ENCODE measurements around the gene YY1.

YY1 gene

DNA sequence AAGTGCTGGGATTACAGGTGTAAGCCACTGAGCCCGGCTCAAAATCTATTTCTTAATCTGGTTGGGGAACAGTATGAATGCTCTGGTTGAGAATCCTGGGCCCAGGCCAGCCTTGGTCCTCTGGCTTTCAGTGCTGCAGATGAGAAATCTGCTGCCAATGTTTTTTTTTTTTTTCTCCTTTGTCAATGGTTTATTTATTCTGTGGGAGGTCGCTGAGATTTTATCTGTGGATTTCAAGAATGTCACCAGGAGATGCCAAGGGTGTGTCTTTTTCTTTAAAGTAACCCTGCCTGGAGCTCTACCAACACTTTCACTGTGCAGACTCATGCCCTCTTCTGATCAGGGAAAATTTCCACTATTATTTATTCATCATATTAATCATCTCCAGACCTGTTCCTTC is 63.7 kb downstream of the YY1 start:
- TF ChIP-seq ZFP30 (CRISPR knock-in tag; IDR thresholded peaks at IDR 0.05) (no peak), ZNF565 (CRISPR knock-in tag; conservative IDR thresholded peaks at IDR 0.05; ENCODE audit: low read depth) (no peak), OSR1 (CRISPR knock-in tag; IDR thresholded peaks at IDR 0.05) (no peak), SNAI2 (CRISPR knock-in tag; IDR thresholded peaks at IDR 0.05) (no peak), ZC3H10 (CRISPR knock-in tag; IDR thresholded peaks at IDR 0.05) (no peak), ZFP3 (CRISPR knock-in tag; IDR thresholded peaks at IDR 0.05) (no peak), ESRRG (CRISPR knock-in tag; IDR thresholded peaks at IDR 0.05) (no peak), RARB (CRISPR knock-in tag; IDR thresholded peaks at IDR 0.05) (no peak), TCF4 (CRISPR knock-in tag; IDR thresholded peaks at IDR 0.05; ENCODE audit: borderline replicate concordance) (no peak), GLIS3 (CRISPR knock-in tag; IDR thresholded peaks at IDR 0.05) (no peak), CSDC2 (CRISPR knock-in tag; IDR thresholded peaks at IDR 0.05) (no peak), BACH2 (CRISPR knock-in tag; IDR thresholded peaks at IDR 0.05; ENCODE audit: borderline replicate concordance) (no peak), PPARA (CRISPR knock-in tag; IDR thresholded peaks at IDR 0.05; ENCODE audit: borderline replicate concordance) (no peak)
- TF ChIP-seq, protein P1, sequence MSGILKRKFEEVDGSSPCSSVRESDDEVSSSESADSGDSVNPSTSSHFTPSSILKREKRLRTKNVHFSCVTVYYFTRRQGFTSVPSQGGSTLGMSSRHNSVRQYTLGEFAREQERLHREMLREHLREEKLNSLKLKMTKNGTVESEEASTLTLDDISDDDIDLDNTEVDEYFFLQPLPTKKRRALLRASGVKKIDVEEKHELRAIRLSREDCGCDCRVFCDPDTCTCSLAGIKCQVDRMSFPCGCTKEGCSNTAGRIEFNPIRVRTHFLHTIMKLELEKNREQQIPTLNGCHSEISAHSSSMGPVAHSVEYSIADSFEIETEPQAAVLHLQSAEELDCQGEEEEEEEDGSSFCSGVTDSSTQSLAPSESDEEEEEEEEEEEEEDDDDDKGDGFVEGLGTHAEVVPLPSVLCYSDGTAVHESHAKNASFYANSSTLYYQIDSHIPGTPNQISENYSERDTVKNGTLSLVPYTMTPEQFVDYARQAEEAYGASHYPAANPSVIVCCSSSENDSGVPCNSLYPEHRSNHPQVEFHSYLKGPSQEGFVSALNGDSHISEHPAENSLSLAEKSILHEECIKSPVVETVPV (CRISPR knock-in tag; IDR thresholded peaks at IDR 0.05) = no peak
- TF ChIP-seq, protein P2, sequence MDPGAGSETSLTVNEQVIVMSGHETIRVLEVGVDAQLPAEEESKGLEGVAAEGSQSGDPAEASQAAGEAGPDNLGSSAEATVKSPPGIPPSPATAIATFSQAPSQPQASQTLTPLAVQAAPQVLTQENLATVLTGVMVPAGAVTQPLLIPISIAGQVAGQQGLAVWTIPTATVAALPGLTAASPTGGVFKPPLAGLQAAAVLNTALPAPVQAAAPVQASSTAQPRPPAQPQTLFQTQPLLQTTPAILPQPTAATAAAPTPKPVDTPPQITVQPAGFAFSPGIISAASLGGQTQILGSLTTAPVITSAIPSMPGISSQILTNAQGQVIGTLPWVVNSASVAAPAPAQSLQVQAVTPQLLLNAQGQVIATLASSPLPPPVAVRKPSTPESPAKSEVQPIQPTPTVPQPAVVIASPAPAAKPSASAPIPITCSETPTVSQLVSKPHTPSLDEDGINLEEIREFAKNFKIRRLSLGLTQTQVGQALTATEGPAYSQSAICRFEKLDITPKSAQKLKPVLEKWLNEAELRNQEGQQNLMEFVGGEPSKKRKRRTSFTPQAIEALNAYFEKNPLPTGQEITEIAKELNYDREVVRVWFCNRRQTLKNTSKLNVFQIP (CRISPR knock-in tag; IDR thresholded peaks at IDR 0.05; ENCODE audit: borderline replicate concordance, low read depth) = no peak
- ATAC-seq = no peak

DNA sequence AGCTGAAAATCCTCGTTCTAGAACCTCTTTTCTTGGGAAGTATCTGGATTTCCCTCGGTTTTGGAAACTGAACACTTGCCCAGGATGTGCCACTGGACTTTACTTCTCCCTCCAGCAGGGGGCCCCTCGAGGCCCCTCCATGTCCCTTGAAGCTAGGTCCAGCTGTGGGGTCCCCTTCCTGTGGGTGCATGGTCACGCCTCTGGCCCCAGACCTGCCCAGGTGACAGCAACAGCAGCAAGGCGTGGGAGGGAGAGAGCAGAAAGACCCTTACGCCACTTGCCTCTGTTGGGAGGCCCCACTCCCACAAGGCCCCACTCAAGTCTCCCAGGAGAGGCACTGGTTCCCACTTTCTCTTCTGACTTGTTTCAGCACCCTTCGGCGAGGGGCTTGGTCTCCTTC is 64.2 kb downstream of the YY1 start:
- no peak for ATAC-seq
- TF ChIP-seq ZNF70 (CRISPR knock-in tag; IDR thresholded peaks at IDR 0.05) (no peak), ESRRG (CRISPR knock-in tag; IDR thresholded peaks at IDR 0.05) (no peak), BACH2 (CRISPR knock-in tag; IDR thresholded peaks at IDR 0.05; ENCODE audit: borderline replicate concordance) (no peak), PPARA (CRISPR knock-in tag; IDR thresholded peaks at IDR 0.05; ENCODE audit: borderline replicate concordance) (no peak), SNAI2 (CRISPR knock-in tag; IDR thresholded peaks at IDR 0.05) (no peak), ARNTL (CRISPR knock-in tag; IDR thresholded peaks at IDR 0.05; ENCODE audit: borderline replicate concordance, low read depth) (no peak), ISL1 (CRISPR knock-in tag; IDR thresholded peaks at IDR 0.05) (no peak), CSDC2 (CRISPR knock-in tag; IDR thresholded peaks at IDR 0.05) (no peak), ZNF565 (CRISPR knock-in tag; conservative IDR thresholded peaks at IDR 0.05; ENCODE audit: low read depth) (no peak), ZFP3 (CRISPR knock-in tag; IDR thresholded peaks at IDR 0.05) (no peak), RARB (CRISPR knock-in tag; IDR thresholded peaks at IDR 0.05) (no peak)
- TF ChIP-seq, protein P1 (CRISPR knock-in tag; IDR thresholded peaks at IDR 0.05) = no peak
- TF ChIP-seq, protein P3, sequence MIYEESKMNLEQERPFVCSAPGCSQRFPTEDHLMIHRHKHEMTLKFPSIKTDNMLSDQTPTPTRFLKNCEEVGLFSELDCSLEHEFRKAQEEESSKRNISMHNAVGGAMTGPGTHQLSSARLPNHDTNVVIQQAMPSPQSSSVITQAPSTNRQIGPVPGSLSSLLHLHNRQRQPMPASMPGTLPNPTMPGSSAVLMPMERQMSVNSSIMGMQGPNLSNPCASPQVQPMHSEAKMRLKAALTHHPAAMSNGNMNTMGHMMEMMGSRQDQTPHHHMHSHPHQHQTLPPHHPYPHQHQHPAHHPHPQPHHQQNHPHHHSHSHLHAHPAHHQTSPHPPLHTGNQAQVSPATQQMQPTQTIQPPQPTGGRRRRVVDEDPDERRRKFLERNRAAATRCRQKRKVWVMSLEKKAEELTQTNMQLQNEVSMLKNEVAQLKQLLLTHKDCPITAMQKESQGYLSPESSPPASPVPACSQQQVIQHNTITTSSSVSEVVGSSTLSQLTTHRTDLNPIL (CRISPR knock-in tag; IDR thresholded peaks at IDR 0.05; ENCODE audit: low read depth) = no peak

DNA sequence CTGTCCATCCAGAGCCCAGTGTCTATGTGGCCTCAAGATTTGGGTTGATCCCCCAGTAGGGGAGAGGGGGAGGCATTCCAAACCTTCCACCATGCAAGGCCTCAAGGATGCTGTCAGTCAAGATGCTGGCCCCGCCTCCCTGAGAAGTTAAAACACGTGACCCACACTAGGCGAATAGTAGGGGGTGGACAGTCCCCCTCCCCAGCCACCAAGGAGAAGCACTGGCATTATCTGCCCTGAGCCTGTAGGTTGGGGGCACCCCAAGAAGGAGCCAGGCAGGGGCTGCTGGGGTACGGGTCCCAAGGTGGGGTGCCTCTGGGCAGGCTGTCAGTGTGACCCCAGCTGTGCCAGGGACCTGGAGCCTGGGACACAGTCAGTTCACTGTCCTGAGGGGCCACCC is 65.0 kb downstream of the YY1 start:
- TF ChIP-seq ZNF8 (CRISPR knock-in tag; IDR thresholded peaks at IDR 0.05) (no peak), CSDC2 (CRISPR knock-in tag; IDR thresholded peaks at IDR 0.05) (no peak), ZC3H10 (CRISPR knock-in tag; IDR thresholded peaks at IDR 0.05) (no peak), PPARA (CRISPR knock-in tag; IDR thresholded peaks at IDR 0.05; ENCODE audit: borderline replicate concordance) (no peak), ZFP3 (CRISPR knock-in tag; IDR thresholded peaks at IDR 0.05) (no peak)
- ATAC-seq = no peak

DNA sequence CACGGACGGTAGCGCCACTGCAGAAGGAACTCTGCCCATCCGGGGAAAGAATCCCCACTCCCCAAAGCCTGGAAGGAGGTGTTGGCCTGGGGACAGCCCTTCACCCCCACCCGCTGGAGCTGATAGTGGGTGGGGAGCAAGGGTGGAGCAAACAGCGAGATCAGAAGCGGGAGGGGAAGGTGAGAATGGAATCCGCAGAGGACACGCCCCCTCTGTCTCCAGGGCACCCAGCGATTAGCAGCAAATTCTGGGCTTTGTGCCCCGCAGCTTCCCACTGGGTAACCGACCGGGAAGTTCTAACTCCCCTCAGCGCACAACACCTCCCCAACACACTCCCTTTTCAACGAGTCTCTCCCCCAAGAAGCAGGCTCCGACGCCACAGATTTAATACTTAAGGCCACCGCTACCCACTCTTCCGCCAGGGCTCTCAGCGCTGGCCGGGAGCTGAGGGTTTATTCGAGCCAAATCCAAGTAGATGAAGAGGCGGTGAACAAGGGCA is 65.9 kb downstream of the YY1 start:
- ATAC-seq = peak; percentile 23
- TF ChIP-seq ZFP3 (CRISPR knock-in tag; IDR thresholded peaks at IDR 0.05) (no peak), GLIS3 (CRISPR knock-in tag; IDR thresholded peaks at IDR 0.05) (no peak)

Measured in SK-N-SH treated with all-trans-retinoic acid at 6 μM for 48 hours (cell line).